Activated T-helper 2 cell treated with anti-CD3 and anti-CD28 coated beads, Interferon-gamma antibody, Interleukin-2, Interleukin-4, amounts not matched to agents 10 μg/mL and 5 μg/mL and 100 μg/mL, durations not matched to agents 14 hours and 24 hours and 36 hours (primary cell): Measurements from ENCODE around the gene TMEM119. TPM values are rescaled to one million over a fixed set of nuclear protein-coding genes. Genes with fewer than 3 reads are reported as not detected.
A peak's percentile ranks its signal among the peaks of the same experiment; 100 is the strongest.

Experiments used
- DNase-seq: peaks from one replicate; pipeline ENCODE4 v3.0.0; 2021; ENCODE audit warnings: low spot score
- H3K27ac Mint-ChIP-seq: one replicate; pipeline ENCODE4 v1.8.0; 2021; ENCODE audit warnings: mixed read lengths
- H3K27me3 Mint-ChIP-seq: one replicate; pipeline ENCODE4 v1.8.0; 2021; ENCODE audit warnings: low read depth, mixed read lengths
- H3K36me3 Mint-ChIP-seq: one replicate; pipeline ENCODE4 v1.8.0; 2021; ENCODE audit warnings: low read depth, mixed read lengths
- H3K4me1 Mint-ChIP-seq: one replicate; pipeline ENCODE4 v1.8.0; 2021; ENCODE audit warnings: low read depth, mixed read lengths
- H3K4me3 Mint-ChIP-seq: one replicate; pipeline ENCODE4 v1.8.0; 2021; ENCODE audit warnings: low read depth, mild to moderate bottlenecking, moderate library complexity, mixed read lengths
- H3K9me3 Mint-ChIP-seq: one replicate; pipeline ENCODE4 v1.8.0; 2021; ENCODE audit warnings: mixed read lengths
- intact Hi-C: fragments of 100-400 bp; cut with micrococcal nuclease; formaldehyde crosslinking; loops from one replicate; pipeline ENCODE4 v1.15.1; 2023
- total RNA-seq: library from RNA; stranded (reverse); gene quantifications from 2 replicates; pipeline ENCODE4 v1.2.3, GENCODE V29; 2022

TMEM119 gene
- total RNA-seq, 1 donor from 2014 or later: not detected

DNA sequence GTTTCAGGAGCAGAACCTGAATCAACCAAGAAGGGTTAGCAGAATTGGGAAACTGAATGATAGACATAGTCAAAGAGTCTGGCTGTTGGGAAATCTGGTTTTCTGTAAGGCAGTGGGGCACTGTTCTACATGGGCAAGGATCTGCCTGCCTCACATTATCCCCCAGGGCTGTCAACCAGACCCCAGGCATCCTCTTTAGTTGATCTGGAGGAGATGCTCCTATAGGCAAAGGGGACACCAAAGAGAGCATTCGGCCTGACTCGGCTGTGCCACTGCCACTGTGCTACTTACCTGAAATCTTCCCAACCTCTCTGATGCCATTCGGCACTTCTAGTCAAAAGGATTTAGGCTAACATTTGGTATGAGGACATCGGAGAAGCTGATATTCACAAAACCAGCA, 31.4 kb downstream of the TMEM119 start:
- H3K27me3 Mint-ChIP-seq: no peaks in the 10 kb centered on the region
- H3K4me1 Mint-ChIP-seq: peaks cover 31% of the 10 kb centered on the region
- no peak overlapping the region for H3K27ac Mint-ChIP-seq
- no peaks in the 10 kb centered on the region for H3K9me3 Mint-ChIP-seq
- no peak overlapping the region for H3K4me3 Mint-ChIP-seq
- peaks cover 70% of the 10 kb centered on the region for H3K36me3 Mint-ChIP-seq
- DNase-seq: no peak
- intact Hi-C loops: no loop called here

DNA sequence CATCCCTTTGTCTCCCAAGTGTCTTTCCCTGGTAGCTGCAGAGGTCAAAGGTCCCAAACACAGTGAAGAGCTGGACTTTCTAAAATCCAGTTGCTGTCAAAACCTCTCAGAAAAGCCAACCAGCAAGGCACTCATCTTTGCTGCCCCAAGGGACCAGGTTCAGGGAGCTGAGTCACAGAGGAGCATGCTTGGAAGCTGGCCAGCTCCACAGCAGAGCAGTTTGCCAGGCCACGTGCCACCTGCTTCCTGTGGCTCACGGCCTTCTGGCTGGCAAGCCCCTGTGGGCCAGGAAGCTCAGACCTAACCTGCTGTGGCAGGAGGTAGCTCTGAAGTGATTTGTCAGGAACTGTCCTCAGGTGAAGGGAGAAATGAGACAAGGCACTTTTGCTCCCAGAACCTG, 31.9 kb downstream of the TMEM119 start:
- DNase-seq: no peak
- no peak overlapping the region for H3K4me3 Mint-ChIP-seq
- H3K4me1 Mint-ChIP-seq: peaks cover 31% of the 10 kb centered on the region
- H3K9me3 Mint-ChIP-seq: no peaks in the 10 kb centered on the region
- H3K27ac Mint-ChIP-seq: no peak overlapping the region
- H3K27me3 Mint-ChIP-seq: no peaks in the 10 kb centered on the region
- intact Hi-C loops: no loop called here
- peaks cover 70% of the 10 kb centered on the region for H3K36me3 Mint-ChIP-seq

DNA sequence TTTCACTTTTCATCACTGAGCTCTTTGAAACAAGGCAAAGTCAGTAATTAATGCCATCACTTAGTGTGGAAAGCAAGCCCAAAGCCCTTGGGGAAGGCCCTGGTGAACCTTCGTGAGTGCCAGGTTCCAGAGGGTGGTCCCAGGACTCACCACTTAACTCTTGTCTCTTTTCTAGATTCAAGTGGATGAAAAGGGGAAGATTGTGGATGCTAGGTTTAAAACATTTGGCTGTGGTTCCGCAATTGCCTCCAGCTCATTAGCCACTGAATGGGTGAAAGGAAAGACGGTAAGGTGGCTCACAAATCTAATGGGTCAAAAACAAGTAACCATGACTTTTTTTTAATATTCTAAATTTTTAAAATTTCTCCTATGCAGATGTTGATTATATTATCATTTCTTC, 32.7 kb downstream of the TMEM119 start:
- no peaks in the 10 kb centered on the region for H3K9me3 Mint-ChIP-seq
- no peak for DNase-seq
- peaks cover 27% of the 10 kb centered on the region for H3K4me1 Mint-ChIP-seq
- no peak overlapping the region for H3K4me3 Mint-ChIP-seq
- H3K27me3 Mint-ChIP-seq: no peaks in the 10 kb centered on the region
- peaks cover 67% of the 10 kb centered on the region for H3K36me3 Mint-ChIP-seq
- intact Hi-C loops: no loop called here
- no peak overlapping the region for H3K27ac Mint-ChIP-seq

DNA sequence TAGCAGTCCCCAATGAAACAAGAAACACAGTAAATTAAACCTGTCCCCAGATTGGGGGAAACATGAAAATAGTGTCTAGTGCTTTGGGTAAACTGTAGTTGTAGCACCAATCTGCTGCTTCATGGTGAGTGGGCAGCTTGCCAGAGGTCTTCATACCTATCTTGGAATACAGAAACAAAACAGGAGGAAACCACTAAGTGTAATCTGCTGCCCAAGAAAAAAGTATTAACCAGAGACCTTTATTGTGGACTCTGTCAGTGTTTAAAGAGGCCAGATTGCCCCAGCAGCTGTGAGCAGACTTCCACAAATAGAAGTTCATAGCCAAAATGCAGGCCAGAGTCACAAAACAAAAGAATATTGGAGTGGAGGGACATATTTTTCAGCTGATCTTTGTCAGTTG, 33.2 kb downstream of the TMEM119 start:
- no peaks in the 10 kb centered on the region for H3K27me3 Mint-ChIP-seq
- intact Hi-C loops: loop anchor here (5.0 kb wide), 1 partner anchor 488 kb away; the partner anchor contains the start of gene USP30
- DNase-seq: no peak
- peaks cover 70% of the 10 kb centered on the region for H3K36me3 Mint-ChIP-seq
- peaks cover 30% of the 10 kb centered on the region for H3K4me1 Mint-ChIP-seq
- no peaks in the 10 kb centered on the region for H3K9me3 Mint-ChIP-seq
- H3K4me3 Mint-ChIP-seq: no peak overlapping the region
- no peak overlapping the region for H3K27ac Mint-ChIP-seq

DNA sequence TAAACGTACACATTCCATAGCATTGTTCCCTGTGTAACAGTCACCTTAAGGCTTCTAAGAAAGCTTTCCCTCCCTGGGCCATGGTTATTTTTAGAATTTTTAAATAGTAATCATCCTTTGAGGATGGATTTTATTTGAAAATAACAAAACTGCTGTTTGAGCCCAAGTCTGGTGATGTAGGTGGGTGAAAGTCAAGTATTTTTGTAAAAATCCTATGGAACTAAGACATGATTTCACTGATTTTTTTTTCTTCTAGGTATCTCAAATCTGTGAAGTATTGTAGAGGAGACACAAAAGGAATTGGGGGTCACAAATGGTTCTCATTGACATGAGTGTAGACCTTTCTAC, 34.1 kb downstream of the TMEM119 start:
- H3K27ac Mint-ChIP-seq: no peak overlapping the region
- no peak for DNase-seq
- H3K27me3 Mint-ChIP-seq: no peaks in the 10 kb centered on the region
- no peaks in the 10 kb centered on the region for H3K9me3 Mint-ChIP-seq
- intact Hi-C loops: loop anchor here (1.0 to 5.0 kb wide), 10 partner anchors 55 to 530 kb away; partner anchors contain the start of genes ALKBH2, CORO1C, SSH1 and USP30
- peaks cover 29% of the 10 kb centered on the region for H3K4me1 Mint-ChIP-seq
- no peak overlapping the region for H3K4me3 Mint-ChIP-seq
- H3K36me3 Mint-ChIP-seq: peaks cover 62% of the 10 kb centered on the region

DNA sequence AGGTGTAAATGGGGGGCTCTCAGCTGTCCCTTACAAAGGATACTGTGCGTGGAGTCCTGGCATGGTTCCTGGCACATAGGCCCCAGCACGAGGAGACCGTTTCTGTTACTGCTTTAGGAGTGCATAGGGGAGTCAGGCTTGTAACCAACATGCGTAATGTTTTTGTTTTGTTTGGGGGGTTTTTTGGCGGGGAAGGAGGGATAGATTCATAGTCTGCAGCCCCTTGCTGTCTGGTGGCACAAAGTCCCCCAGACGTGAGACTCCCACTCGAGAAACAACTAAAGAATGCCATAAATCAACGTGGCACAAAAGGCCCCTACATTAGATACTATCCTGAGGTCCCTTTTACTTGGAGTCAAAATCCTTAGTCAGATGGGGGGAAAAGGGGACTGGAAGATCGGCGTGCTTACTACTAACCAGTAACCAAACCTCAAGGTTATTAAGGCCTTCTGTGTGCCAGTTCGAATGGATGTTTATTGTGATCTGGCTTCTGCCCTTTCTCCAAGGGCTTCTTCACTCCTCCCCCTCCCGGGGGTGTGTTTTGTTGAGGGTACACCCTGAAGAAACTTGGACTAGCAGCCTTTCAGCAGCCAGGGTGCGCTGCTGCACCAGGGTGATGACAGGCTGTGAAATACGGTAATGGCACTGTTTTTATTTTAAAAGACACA, 34.6 kb downstream of the TMEM119 start:
- Mint-ChIP-seq H3K9me3 (no peaks in the 10 kb centered on the region), H3K36me3 (peaks cover 59% of the 10 kb centered on the region), H3K4me3 (peak overlapping the region; percentile 100), H3K27ac (peak overlapping the region; percentile 87), H3K4me1 (peaks cover 26% of the 10 kb centered on the region), H3K27me3 (no peaks in the 10 kb centered on the region)
- peak; percentile 81 for DNase-seq
- intact Hi-C loops: loop anchor here (1.0 to 5.0 kb wide), 10 partner anchors 55 to 530 kb away; partner anchors contain the start of genes ALKBH2, CORO1C, SSH1 and USP30

DNA sequence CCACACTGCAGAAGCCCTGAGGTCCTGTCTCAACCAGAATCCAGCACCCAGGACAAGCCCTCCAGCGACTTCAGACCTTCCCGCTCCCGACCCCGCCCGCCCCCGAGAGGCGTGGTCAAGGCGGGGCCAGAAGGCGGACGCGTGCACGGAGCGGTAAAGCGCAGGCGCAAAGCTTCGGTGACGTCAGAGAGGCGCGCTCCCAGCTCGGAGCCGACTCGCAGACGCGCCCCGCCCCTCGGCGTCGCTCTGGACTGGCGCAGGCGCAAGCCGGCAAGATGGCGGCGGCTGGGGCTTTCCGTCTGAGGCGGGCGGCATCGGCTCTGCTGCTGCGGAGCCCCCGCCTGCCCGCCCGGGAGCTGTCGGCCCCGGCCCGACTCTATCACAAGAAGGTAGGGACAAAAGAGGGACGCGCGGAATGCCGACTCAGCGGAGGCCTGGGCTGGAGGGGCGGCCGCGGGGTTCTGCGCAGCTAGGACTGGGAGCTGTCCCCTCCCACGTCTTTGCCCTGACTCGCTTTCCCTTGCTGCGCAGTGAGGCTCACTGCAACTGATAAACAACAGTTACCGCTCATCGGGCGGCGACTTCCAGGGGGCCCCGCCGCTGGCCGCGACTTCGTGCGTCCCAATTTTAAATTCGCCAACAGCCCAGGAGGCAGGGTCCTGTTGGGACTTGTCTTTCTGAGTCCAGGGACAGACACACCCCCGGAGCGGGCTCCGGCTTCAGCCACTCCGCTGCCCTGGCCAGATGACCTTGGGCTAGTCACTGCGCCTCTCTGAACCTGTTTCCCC, 35.3 kb downstream of the TMEM119 start, which contains the start of gene ISCU:
Gene ISCU, plus strand, starts transcription at position 249 of the 788 bp plus-strand sequence. Its CDS starts 27 bp downstream, at position 276.
- H3K9me3 Mint-ChIP-seq: no peaks in the 10 kb centered on the region
- peaks cover 23% of the 10 kb centered on the region for H3K4me1 Mint-ChIP-seq
- no peaks in the 10 kb centered on the region for H3K27me3 Mint-ChIP-seq
- intact Hi-C loops: loop anchor here (1.0 to 5.0 kb wide), 10 partner anchors 56 to 531 kb away; partner anchors contain the start of genes ALKBH2, CORO1C, SSH1 and USP30
- peak; percentile 98 for DNase-seq
- peak within 1 kb of the TSS; percentile 100 for H3K27ac Mint-ChIP-seq
- peak within 1 kb of the TSS; percentile 100 for H3K4me3 Mint-ChIP-seq
- H3K36me3 Mint-ChIP-seq: peaks cover 58% of the 10 kb centered on the region

DNA sequence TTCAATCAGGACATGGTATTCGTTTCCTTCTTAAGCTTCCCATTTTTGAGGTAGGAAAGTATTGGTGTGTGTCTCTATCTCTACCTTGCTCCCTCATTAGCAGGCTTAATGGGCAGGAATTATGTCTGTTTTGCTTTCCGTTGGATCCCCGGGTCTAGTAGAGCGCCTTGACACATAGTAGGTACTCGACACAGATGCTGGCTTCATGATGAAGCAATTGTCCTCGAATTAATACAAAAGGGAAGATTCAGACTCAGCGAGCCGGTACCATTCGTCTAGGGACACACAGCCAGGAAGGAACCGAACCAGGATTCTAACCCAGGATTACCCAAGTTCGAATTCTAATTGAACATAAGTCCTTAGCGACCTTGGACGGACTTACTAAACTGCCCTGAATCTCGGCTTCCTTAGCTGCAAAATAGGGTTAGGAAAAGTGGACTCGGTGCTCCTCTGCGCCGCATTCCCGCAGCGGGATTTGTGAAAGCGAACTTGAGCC, 36.0 kb downstream of the TMEM119 start:
- peaks cover 56% of the 10 kb centered on the region for H3K36me3 Mint-ChIP-seq
- no peak for DNase-seq
- H3K27ac Mint-ChIP-seq: peak overlapping the region; percentile 100
- no peaks in the 10 kb centered on the region for H3K27me3 Mint-ChIP-seq
- H3K4me3 Mint-ChIP-seq: peak overlapping the region; percentile 100
- H3K4me1 Mint-ChIP-seq: peaks cover 26% of the 10 kb centered on the region
- intact Hi-C loops: loop anchor here (1.0 to 5.0 kb wide), 5 partner anchors 47 to 490 kb away; partner anchors contain the start of genes CORO1C, FICD, SSH1 and USP30
- H3K9me3 Mint-ChIP-seq: no peaks in the 10 kb centered on the region

DNA sequence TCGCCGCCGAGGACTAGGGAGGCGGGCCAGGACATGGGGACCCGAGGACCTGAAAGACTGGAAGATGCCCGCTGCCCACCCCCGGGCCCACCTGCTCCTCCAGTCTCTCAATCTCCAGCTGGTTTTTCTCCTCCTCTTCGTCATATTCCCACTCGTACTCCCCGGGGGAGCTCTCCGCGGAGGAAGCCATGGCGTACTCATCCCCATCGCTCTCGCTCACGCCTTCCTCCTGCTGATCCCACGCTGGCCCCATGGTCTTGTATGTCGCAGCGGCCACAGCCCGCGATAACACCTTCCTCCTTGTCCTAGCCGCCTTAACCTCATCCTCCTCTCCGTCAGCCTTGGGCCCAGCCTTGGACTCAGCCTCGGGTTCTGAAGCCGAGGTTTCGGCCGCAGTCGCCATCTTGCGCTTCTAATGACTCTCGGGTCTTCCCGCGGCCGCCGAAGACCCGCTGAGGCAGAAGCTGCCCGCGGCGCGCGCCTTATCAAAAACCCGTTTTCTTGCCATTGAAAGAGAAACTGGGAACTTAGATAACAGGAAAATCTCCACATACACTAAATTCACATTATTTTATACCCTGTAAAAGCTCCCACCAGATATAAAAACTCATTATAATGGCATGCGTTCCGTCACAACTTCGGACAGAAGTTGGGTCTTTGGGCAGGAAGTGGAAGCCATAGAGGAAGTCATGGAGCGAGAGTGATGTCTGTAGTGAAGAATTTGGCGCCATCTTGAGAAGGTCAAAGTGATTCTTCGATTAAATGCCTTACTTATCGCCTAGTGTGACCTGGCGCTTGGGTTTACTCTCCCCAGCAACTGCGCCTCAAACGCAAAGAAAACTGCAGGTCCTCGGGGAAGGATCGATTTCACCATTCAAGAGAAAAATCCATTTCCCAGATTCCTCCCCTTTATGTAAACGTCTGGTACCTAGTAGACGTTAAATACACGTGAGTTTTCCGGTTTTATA, 36.8 kb downstream of the TMEM119 start, which contains the start of gene SART3:
Gene SART3, minus strand, starts transcription at position 422 of the 968 bp plus-strand sequence. Its CDS starts 19 bp downstream, at position 403.
- H3K27ac Mint-ChIP-seq: peak within 1 kb of the TSS; percentile 100
- peaks cover 56% of the 10 kb centered on the region for H3K36me3 Mint-ChIP-seq
- H3K9me3 Mint-ChIP-seq: no peaks in the 10 kb centered on the region
- H3K27me3 Mint-ChIP-seq: no peaks in the 10 kb centered on the region
- intact Hi-C loops: loop anchor here (1.0 to 5.0 kb wide), 2 partner anchors 46 to 491 kb away; partner anchors contain the start of genes FICD and USP30
- H3K4me3 Mint-ChIP-seq: peak within 1 kb of the TSS; percentile 100
- DNase-seq: peak; percentile 79
- peaks cover 28% of the 10 kb centered on the region for H3K4me1 Mint-ChIP-seq

DNA sequence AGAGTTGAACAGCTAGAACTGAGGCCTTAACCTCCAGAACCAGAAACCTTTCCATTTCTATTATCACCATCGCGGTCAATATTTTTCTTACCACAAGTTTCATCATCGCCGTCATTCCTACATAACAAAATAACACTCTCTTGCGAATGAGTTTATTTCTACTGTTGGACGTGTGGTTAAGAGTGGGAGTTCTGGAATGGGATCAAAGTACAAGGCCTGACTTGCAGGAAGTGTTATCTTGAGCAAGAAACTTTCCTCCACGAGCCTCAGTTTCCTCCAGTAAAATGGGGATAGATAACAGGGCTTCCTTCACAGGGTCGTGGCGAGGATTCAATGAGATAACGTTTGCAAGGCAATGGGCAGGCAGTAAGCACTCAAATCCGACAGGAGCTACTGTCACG, 37.6 kb downstream of the TMEM119 start:
- Mint-ChIP-seq H3K4me1 (peaks cover 27% of the 10 kb centered on the region), H3K9me3 (no peaks in the 10 kb centered on the region), H3K27ac (peak overlapping the region; percentile 100), H3K36me3 (peaks cover 53% of the 10 kb centered on the region), H3K4me3 (peak overlapping the region; percentile 100), H3K27me3 (no peaks in the 10 kb centered on the region)
- intact Hi-C loops: loop anchor here (5.0 kb wide), 1 partner anchor 492 kb away; the partner anchor contains the start of gene USP30
- DNase-seq: no peak

DNA sequence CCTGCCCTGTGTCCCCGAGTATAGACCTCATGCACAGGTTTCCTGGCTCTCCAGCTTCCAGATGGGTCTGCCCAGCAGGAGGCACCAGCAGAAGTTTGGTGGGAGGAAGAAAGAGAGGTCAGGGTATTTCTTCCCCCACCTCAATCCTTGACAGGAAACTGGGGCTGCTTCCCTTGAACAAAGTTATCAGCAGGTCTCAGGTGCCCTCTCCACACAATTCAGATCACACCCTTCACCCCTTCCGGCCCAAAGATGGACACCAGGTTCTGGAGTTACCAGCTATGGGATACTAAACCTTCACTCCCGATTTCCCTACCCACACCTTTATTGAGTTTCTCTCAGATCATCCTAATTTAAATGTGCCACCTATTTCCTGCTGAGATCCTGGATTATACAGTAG, 38.1 kb downstream of the TMEM119 start:
- DNase-seq: peak; percentile 8
- H3K27ac Mint-ChIP-seq: peak overlapping the region; percentile 100
- peaks cover 52% of the 10 kb centered on the region for H3K36me3 Mint-ChIP-seq
- intact Hi-C loops: loop anchor here (5.0 kb wide), 1 partner anchor 493 kb away; the partner anchor contains the start of gene USP30
- H3K9me3 Mint-ChIP-seq: no peaks in the 10 kb centered on the region
- H3K27me3 Mint-ChIP-seq: no peaks in the 10 kb centered on the region
- H3K4me1 Mint-ChIP-seq: peaks cover 29% of the 10 kb centered on the region
- H3K4me3 Mint-ChIP-seq: peak overlapping the region; percentile 100
